Lung microvascular endothelial cell (primary cell): ENCODE results near the gene ZBP1. TPM values are rescaled to one million over a fixed set of nuclear protein-coding genes. Genes with fewer than 3 reads are reported as not detected.

Source experiments
- DNase-seq, 2 donors: peaks; one replicate each; pipeline versions ENCODE4 v3.0.0 to v3.0.0-alpha.2; 2010; ENCODE audit warnings: low read depth in 2 of 2
- total RNA-seq: library from RNA; depleted of rRNA; stranded (reverse); fragments of >200 nt; gene quantifications from 2 replicates; pipeline ENCODE4 v1.2.1, GENCODE V29; 2014

Gene ZBP1
- total RNA-seq, 1 donor from 2014 or later, result not detected

DNA sequence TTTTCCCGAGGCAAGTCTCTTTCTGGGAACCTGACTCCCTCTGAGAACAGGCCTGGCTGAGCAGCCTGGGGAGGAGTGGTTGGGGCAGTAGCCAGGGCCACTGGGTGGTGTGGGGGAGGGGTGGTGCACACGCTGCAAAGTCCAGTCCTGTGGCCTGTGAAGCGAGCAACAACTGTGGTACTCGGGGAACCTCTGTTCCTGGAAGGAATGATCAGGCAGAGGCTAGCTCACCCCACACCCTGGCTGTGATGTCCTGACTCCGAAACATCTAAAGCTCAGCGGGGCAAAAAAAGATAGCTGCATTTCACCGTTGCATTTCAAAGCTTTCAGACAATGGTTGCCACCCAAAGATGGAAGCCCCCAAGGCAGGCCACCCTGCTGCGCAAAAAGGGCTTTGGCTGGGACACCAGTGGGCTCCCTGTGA, 33.8 kb downstream of the ZBP1 start:
- DNase-seq, result no peak

DNA sequence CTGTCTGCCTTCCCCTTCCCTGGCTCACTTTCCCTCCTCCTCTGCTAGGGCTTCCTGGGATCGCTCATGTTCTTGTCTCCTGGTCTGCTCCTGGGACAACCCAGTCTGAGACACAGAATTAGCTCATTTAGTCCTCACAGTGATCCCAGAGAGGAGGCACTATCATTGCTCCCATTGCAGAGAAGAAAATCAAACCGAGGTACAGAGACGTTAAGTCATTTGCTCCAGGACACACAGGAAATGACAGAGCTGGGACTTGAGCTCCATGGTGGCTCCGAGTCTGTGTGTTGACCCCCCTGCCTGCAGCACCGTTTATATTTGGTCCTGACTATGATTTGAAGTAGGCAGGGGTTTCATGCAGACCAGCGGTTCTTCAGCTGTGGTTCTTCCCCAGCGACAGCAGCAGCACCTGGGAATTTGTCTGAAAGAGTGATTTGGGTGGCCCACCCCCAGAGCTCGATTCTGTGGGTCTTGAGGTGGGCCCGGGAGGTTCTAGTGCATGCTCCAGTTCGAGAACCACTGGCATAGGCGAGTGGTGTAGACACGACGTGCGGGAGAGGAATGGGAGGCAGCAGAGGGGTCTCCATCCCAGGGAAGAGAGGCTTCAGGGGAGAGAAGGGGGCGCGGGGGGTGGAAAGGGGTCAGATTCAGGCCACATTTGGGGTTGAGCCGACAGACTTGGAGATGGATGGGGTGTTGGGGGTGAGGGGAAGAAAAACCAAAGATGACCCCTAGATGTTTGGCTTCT, 34.6 kb downstream of the ZBP1 start:
- no peak for DNase-seq

DNA sequence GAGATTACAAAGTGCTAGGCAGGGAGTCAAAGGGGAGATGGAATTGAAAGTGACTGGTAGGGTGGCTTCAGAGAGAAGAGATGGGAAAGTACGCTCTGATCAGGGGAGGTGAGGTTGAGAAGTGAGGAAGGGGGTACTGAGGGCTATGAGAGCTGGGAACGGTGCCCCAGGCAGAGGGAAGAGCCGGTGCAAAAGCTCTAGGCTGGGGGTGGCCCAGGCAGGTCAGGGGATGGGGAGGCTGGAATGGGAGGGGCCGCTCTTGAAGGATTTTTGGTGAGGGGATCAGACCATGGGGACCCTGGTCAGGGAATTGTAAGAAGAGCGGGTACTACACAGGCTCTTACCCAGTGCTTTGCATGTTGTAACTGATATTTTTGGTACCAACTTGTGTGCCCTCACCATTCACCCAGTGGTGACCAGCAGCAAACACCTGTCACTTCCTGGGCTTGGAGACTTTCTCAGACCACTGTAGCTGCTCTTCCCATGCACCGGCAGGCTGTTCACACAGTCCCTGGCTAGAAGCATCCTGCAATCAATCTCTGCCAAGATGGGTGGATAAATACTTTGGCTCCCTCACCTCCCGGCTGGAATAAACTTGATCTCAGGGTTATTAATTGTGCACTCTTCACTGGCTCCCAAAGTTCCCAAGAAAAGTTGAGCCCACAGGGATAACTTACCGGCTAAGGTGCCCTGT, 35.3 kb downstream of the ZBP1 start:
- no peak for DNase-seq

DNA sequence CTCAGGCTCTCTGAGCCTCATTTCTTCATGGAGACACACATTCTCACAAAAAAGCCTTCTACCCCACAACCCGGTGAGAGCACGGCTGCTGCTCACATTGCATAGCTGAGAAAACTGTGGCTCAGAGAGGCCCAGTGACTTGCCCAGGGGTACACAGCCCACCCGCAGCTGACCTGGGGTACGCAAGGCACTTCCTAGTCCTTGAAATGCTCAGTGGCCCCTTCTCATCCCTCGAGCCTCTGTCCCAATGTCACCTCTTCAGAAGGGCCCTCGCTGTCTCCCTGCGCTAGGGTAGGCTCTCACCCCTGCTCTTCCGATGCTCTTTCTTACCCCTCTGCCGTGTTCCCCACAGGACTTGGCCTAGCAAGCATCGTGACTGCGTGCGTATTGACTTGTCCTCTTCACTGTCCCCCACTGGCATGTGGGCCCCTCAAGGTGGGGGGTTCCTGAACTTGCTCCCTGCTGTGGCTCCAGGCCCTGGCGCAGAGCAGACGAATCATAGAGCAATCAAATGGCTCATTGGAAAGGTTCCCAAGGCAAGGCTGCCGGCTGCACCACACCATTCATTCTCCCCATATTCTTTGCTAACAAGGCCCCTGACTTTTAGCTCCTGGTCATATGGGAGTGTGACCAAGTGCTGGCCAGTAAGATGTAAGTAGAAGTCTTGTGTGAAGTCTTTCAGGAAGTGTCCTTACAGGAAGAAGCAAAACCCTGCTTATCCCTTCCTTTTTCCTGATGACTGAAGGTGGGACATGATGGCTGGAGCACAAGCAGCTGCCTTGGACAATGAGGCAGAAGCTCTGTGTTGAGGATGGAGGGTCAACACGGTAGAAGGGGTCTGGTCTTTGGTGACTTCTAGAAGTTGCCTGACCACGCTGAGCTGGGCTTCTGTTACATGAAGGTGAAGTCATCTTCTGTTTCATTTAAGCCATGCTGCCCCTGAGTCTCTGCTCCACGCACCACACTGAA, 36.7 kb downstream of the ZBP1 start:
- no peak for DNase-seq

DNA sequence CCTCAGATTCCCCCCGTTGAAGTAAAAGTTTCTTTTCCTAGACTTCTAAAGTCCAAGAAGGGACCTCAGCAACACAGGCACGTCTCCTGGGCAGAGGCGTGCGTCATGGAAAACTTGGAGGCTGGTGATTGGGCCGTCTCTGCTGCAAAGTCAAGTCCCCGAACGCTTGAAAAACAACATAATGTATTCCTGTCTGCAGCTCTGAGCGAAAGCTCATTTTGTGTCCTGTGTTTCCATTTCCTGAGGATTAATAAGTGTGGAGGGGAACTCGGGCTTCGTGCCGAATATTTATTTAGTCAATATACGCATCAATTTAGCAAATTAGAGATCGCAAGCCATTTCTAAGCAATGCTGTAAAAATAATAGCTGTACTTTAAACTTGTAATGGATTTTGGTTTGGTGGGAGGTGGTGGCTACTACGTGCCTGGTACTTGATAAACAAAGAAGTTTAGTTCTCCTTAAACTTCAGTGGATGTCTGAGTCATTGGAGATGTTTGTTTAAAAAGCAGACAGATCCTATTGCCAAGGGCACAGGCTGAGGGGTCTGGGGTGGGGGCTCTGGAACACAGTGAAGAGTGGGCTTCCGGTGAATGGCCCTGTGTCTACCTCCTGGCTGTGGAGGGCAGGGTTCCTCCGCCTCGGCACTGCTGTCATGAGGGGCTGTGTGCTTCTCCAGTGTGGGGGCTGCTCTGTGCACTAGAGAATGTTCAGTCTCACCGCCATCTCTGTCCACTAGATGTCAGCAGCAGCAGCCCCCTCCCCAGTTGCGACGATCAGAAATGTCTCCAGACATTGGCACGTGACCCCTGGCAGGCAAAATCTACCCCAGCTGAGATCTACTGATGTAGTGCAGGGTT, 37.6 kb downstream of the ZBP1 start:
- DNase-seq, result peak; percentile 54 to 67

DNA sequence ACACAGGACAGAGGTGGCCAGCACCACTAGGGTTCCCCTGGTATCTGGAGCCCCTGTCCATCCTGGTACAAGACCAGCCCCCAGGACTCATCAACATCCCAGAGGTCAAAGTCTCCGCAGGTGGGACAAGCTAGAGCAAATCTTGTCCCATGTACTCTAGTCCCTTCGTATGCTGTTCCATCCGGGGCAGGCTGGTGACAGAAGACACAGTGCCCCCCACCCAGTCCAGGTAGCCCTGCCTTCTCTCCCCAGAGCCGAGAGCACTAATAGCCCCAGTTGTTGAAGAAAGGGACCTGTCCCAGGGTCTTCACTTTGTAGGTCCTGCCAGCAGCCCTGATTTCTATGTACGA, 38.2 kb downstream of the ZBP1 start:
- no peak for DNase-seq

DNA sequence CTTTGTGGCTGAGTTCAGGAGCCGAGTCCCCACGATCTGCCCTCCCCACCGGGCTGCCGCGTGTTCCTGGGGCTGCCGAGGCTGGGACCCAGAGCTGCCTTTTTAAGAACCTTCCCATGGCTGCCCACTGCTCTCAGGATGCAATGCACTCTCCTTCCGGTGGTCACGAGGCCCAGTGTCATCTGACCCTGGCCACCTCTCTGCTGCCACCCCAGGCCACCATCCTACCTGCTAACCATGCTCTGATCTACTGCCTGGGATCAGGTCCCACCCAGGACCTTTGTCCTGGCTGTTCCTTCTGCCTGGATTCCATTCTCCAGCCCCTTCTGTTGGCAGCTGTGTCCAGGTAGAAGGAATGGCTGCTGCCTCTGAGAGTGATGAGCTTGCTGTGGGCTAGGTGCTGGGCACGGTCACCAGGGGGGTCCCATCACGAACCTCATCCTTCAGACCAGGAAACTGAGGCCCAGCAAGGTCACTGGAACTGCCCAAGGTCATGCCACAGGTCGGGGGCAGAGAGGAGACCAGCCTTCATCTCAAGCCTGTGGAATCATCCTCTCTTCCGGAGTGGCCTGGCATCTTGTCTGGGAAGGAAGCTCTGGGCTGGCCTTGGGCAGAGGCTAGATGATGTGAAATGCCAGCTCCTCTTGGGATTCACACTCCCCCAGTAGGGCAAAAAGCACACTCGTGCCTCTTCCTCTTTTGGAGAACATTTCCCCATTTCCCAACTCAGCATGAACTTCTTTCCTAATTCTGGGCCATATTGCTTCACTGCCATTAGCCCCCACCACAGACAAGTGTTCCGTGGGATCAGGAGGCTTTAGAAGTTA, 38.8 kb downstream of the ZBP1 start:
- DNase-seq, result no peak

DNA sequence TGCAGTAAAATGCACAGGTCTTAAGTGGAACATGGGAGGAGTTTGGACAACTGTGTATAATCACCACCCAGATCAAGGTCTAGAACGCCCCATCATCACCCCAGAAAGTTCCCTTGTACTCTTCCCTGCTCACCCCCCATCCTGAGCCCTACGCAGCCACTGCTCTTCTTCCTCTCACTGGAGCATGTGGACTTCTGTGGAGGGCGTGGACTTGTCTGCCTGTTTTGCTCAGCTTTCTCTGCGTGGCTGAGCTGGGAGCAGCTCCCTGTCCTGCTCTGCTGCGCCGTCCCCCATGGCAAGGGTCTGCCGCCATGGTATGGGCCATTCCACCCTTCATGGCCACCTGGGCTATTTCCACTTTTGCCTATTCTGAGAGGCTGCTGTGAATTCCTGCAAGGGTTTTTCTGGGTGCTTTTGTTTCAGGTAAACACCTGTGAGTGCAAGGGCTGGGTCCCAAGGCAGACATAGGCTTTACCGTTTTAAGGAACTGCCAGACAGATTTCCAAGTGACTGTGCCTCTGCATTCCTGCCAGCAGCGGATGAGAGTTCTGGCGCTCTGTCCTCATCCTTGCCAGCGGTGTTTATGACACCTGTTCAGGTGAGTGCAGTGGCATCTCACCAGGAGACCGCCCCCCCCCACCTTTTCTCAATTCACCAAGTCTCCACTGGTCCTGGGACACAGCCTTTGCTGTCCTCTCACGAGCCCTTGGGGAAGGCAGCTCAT, 39.6 kb downstream of the ZBP1 start:
- DNase-seq, result no peak

DNA sequence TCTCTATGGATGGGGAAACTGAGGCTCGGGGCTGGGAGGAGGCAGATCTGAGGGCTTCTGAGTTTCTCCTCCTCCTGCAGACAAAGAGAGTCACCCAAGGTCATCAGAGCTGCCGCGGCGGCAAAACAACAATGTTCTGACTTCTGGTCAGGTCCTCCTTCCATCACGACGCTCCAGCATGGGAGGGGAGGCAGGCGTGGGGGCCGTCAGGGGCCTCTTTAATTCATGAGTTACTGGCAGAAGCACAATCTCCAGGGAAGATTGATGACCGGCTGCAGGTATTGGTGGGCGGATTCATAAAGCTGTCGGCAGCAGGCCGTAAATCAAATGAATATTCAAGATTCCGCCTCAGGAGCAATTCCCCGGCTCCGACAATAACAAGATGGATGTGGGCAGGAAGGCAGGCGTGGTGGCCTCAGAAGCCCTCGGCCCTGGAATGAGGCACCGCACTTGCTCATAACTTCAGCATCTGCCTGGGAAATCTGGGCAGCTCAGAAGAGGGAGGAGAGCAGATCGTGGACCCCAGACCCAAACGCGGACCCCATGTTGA, 40.3 kb downstream of the ZBP1 start:
- DNase-seq, result no peak

DNA sequence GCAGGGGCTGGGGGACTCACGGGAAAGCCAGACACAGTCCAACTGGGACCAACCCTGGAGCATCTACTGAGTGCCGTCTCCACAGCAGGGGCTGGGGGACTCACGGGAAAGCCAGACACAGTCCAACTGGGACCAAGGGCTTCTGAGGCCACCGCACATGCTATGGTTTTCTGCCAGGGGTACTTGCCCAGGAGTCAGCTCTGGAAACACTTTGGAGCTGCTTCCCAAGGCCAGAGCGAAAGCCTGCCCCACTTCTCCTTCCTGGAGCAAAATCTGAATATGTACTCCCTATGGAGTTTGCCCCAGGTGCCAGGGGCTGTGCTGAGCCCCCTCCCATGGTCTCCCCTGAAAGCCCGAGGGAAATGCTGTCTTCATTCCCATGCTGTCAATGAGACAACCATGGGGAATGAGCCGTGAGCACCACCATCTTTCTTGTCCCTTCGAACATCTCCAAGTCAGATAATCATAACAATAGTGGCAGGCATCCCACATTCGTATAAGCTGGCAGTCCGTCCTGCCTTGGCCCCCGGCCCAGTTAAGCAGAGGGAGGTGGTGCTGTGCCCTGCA, 40.8 kb downstream of the ZBP1 start:
- no peak for DNase-seq

DNA sequence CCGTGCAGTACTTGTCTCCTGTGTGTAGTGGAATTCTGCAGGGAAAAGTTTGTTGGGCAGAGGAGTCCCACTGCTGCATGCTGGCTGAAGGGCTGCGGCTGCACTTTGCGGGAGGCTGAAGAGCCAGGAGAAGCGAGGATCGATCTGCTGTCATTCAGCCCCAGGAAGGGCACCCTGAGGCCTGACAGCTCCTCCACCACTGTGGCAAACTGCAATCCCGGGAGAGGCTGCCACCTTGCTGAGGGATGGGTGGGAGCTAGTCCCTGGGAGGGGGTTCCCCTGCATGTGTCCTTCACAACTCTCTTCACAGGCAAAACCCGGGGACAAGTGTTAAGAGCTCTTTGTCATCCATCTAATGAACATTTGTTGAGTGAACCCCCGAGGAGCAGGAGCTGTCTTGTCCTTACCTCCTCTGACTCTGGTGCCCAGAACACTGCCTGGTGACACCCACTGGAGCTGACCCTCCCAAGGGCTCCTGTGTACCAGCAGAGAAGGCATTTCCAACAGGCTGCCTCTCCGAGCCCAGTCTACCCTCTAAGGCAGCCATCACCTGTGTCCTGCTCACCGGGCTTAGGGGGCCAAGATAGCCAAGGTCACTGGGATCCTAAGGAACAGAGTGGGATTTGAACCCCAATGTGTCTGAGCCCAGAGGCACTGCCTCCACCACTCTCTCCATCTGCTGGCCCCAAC, 41.6 kb downstream of the ZBP1 start:
- no peak for DNase-seq

DNA sequence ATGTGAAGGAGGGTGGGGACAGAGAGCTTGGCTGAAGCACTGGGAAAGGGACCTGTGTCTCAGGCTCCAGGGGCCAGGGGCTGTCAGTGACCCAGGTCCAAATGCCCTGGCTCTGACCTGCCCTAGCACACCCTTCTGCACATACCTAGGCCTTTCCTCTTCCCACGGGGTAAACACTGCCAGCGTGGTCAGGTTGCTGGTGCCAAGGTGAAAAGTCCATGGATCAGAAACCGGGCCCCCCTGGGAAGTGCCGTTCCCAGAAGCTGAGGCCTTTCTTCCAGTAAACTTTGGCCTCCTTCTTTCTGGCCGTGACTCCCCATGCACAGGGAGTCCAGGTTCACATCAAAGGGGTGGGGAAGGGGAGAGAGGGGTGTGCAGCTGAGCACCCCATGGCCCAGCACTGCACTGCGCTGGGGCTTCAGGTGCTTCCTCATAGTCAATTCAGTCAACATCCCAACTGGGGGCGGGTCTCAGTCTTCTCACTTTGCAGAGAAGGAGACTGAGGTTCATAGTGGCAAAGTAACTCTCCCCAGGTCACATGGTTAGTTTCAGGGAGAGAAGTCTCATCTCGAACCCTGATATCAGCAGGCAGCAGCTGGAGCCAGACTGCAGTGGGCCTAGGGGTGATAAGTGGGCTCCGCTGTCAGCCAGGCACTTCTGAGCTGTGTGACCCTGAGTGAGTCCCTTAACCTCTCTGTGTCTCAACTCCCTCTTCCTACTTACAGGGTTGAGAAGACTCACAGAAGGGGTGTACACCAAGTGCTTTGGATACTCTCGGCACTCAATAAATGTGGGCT, 42.3 kb downstream of the ZBP1 start:
- DNase-seq, result no peak

DNA sequence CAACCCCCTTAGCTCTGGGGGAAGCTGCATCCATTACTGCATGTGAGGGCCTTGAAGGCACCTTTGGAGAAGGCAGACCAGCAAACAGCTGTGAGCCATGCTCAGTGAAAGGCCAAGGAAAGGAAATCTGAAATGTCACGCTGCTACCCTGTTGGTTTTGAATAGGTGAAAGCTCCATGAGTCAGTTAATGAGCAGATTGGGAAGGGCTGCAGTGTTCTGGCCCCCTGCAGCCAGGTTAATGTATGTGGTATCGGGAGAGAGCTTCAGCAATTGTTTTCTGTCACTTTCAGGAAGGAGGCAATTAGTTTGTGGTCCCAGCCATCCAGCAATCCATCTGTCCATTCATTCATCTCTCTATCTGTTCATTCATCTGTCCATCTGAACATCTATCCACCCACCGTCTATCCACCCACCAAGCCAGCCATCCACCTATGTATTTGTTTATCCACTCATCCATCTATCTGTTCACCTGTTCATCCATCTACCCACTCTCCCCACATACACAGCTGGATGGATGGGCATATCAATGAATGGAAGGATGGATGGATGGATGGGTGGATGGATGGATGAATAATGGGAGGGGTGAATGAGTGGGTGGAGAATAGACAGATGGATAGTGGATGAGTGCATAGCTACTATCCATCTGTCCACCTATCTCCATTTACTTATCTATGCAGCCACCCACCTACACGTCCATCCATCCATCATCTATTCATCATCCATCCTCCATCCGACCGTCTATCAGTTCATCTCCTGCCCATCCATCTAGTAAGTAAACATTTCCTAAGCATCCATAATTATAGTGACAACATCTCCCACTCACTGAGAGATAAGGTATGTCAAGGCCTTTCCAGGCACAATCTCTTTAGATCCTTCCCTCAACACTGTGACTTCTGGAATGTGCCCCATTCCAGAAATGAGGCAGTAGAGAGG, 43.3 kb downstream of the ZBP1 start:
- DNase-seq, result no peak

DNA sequence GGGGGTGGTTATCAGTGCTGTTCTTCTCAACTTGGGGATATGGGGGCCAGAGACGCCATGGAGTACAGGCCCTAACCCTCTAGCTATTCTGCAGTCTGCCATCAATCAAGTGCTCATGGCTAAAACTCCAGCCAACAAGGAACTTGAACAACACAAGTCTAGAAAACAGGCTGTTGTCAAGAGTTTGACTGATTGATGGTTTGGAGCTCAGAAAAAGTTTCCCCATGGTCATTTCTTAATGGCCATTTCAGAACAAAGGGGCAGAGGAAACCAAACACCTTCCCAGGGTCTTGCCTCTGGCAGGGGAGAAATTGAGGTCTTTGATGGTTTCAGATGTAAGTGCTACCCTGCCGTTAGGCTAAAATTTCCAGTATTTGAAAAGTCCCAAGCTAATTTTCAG, 44.2 kb downstream of the ZBP1 start:
- no peak for DNase-seq

DNA sequence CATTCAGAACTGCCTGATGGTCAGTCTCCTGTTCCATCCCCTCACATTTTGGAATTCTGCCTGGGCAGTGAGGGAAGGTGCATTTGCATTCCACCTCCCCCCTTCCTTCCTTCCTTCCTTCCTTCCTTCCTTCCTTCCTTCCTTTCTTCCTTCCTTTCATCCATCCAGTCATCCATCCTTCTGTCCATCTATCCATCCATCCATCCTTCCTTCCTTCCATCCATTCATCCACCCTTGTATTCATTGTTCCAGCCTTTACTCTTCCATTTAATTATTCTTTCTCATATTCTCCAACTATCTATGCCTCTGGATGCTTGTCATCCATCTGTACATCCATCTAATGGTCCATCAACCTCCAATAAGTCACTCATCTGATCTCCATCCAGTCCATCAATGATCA, 45.3 kb downstream of the ZBP1 start:
- no peak for DNase-seq

DNA sequence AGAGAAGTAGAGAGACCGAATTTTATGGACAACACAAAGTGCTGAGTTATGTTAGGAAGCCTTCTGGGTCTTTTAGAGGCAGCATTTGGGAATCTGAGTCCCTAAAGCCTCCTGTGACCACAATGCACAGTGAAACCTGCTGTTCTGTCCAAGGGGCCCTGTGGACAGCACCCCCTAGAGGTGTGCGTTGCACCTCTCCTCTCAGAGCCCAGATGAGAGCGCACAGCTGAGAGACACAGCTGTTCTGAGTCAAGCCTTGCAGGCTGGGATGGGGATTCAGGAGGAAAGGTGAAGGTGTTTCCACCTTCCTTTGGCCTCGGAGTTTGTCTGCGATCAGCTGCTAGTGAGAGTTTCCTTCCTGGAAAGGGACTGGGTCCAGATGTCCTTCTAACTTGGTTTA, 46.3 kb downstream of the ZBP1 start:
- no peak for DNase-seq
